SK-N-SH treated with all-trans-retinoic acid at 6 μM for 48 hours (cell line): ENCODE measurements around the gene CHRD.

Experiments
- ATAC-seq: fragments of 200-7000 bp; cut with Tn5 transposase; 3 replicates; pipeline ENCODE4 v1.9.1; 2020; ENCODE audit warnings: mild to moderate bottlenecking, moderate library complexity
- ARNTL ChIP-seq: fragments of 450-650 bp; formaldehyde crosslinking; IDR thresholded peaks from 2 replicates; pipeline ENCODE4 v1.5.0; 2020; ENCODE audit warnings: low read depth, mild to moderate bottlenecking, moderate library complexity, borderline replicate concordance
- BACH2 ChIP-seq: fragments of 250-450 bp; sonication (Bioruptor Pico); IDR thresholded peaks from 2 replicates; pipeline ENCODE4 v1.9.0; 2021; ENCODE audit warnings: mild to moderate bottlenecking, borderline replicate concordance
- CREB5 ChIP-seq: fragments of 250-450 bp; sonication (Bioruptor Pico); IDR thresholded peaks from 2 replicates; pipeline ENCODE4 v1.5.1; 2020; ENCODE audit warnings: low read depth, mild to moderate bottlenecking, moderate library complexity
- CSDC2 ChIP-seq: fragments of 250-450 bp; sonication (Bioruptor Pico); IDR thresholded peaks from 2 replicates; pipeline ENCODE4 v1.5.0; 2020; ENCODE audit warnings: mild to moderate bottlenecking, moderate library complexity
- CSRNP3 ChIP-seq: fragments of 250-450 bp; sonication (Bioruptor Pico); IDR thresholded peaks from 2 replicates; pipeline ENCODE4 v1.5.1; 2021; ENCODE audit warnings: mild to moderate bottlenecking, moderate library complexity
- ESRRG ChIP-seq: fragments of 250-450 bp; sonication (Bioruptor Pico); IDR thresholded peaks from 2 replicates; pipeline ENCODE4 v1.6.1; 2021; ENCODE audit warnings: mild to moderate bottlenecking
- GLIS3 ChIP-seq: fragments of 250-450 bp; sonication (Bioruptor Pico); IDR thresholded peaks from 2 replicates; pipeline ENCODE4 v1.5.0; 2020; ENCODE audit warnings: mild to moderate bottlenecking, moderate library complexity
- ISL1 ChIP-seq: fragments of 250-450 bp; sonication (Bioruptor Pico); IDR thresholded peaks from 2 replicates; pipeline ENCODE4 v2.1.2; 2022; ENCODE audit warnings: mild to moderate bottlenecking, moderate library complexity
- OSR1 ChIP-seq: fragments of 250-450 bp; sonication (Bioruptor Pico); IDR thresholded peaks from 2 replicates; pipeline ENCODE4 v1.8.0; 2022; ENCODE audit warnings: moderate library complexity, mild to moderate bottlenecking, inconsistent platforms
- POU6F1 ChIP-seq: fragments of 250-450 bp; sonication (Bioruptor Pico); IDR thresholded peaks from 2 replicates; pipeline ENCODE4 v1.8.0; 2021; ENCODE audit warnings: low read depth, mild to moderate bottlenecking, moderate library complexity, borderline replicate concordance
- PPARA ChIP-seq: fragments of 250-450 bp; sonication (Bioruptor Pico); IDR thresholded peaks from 2 replicates; pipeline ENCODE4 v1.5.0; 2020; ENCODE audit warnings: mild to moderate bottlenecking, borderline replicate concordance
- RARB ChIP-seq: fragments of 250-450 bp; sonication (Bioruptor Pico); IDR thresholded peaks from 2 replicates; pipeline ENCODE4 v1.8.0; 2021; ENCODE audit warnings: mild to moderate bottlenecking, moderate library complexity
- SNAI2 ChIP-seq: fragments of 250-450 bp; sonication (Bioruptor Pico); IDR thresholded peaks from 2 replicates; pipeline ENCODE4 v1.5.0; 2020; ENCODE audit warnings: mild to moderate bottlenecking, moderate library complexity
- TCF4 ChIP-seq: fragments of 250-450 bp; sonication (Bioruptor Pico); IDR thresholded peaks from 2 replicates; pipeline ENCODE4 v1.8.0; 2021; ENCODE audit warnings: mild to moderate bottlenecking, moderate library complexity, borderline replicate concordance
- TOX ChIP-seq: fragments of 250-450 bp; sonication (Bioruptor Pico); IDR thresholded peaks from 2 replicates; pipeline ENCODE4 v1.8.0; 2021; ENCODE audit warnings: mild to moderate bottlenecking, moderate library complexity, borderline replicate concordance
- ZC3H10 ChIP-seq: fragments of 250-450 bp; sonication (Bioruptor Pico); IDR thresholded peaks from 2 replicates; pipeline ENCODE4 v1.5.1; 2021; ENCODE audit warnings: mild to moderate bottlenecking, moderate library complexity
- ZFP3 ChIP-seq: fragments of 250-450 bp; sonication (Bioruptor Pico); IDR thresholded peaks from 2 replicates; pipeline ENCODE4 v1.5.0; 2020; ENCODE audit warnings: mild to moderate bottlenecking, moderate library complexity
- ZFP30 ChIP-seq: fragments of 450-650 bp; formaldehyde crosslinking; IDR thresholded peaks from 2 replicates; pipeline ENCODE4 v1.5.0; 2022; ENCODE audit warnings: mild to moderate bottlenecking, moderate library complexity
- ZNF565 ChIP-seq: fragments of 450-650 bp; formaldehyde crosslinking; conservative IDR thresholded peaks from 2 replicates; pipeline ENCODE4 v1.5.0; 2020; ENCODE audit warnings: low read depth, mild to moderate bottlenecking, moderate library complexity
- ZNF70 ChIP-seq: fragments of 450-650 bp; formaldehyde crosslinking; IDR thresholded peaks from 2 replicates; pipeline ENCODE4 v1.5.0; 2020; ENCODE audit warnings: mild to moderate bottlenecking, moderate library complexity
- TF ChIP-seq, protein P1 (sequence below): fragments of 250-450 bp; sonication (Bioruptor Pico); IDR thresholded peaks from 2 replicates; pipeline ENCODE4 v1.8.0; 2020; ENCODE audit warnings: mild to moderate bottlenecking, moderate library complexity, borderline replicate concordance

The CHRD gene

DNA sequence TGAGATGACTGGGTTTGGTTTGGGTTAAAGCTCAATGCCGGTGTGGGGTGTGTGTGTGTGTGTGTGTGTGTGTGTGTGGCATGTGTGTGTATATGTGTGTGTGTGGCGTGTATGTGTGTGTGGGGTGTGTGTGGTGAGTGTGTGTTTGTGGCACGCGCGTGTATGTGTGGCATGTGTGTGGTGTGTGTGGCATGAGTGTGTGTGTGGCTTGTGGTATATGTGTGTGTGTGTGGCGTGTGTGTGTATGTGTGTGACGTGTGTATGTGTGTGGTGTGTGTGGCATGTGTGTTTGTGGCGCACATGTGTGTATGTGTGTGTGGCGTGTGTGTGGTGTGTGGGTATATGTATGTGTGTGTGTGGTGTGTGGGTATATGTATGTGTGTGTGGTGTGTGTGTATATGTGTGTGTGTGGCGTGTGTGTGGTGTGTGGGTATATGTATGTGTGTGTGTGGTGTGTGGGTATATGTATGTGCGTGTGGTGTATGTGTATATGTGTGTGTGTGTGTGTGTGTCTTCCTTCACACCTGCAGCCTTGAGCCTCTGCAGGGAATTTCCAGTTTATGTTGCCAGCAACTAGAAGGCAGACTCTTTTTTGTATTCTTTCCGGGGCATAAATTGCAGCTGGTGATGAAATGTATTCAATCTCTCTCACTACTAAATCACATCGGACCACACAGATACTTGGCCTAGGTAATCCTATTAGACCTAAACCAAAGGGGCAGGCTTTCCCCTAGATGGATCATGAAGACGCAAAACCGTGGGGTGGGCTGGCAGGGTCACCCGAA is 34.8 kb downstream of the CHRD start:
- ATAC-seq = no peak
- no peak for TF ChIP-seq SNAI2 (CRISPR knock-in tag)

- ATAC-seq = no peak
- no peak for TF ChIP-seq BACH2
- TF ChIP-seq TCF4 = no peak
- no peak for TF ChIP-seq ZC3H10
- no peak for TF ChIP-seq CREB5 (CRISPR knock-in tag)
- TF ChIP-seq, all 23 proteins: peak for 0
Observed at GRCh38 chr3:184415203-184415490, 35.3 kb downstream of the CHRD start.

- no peak for TF ChIP-seq ESRRG (CRISPR knock-in tag)
- no peak for TF ChIP-seq BACH2
- TF ChIP-seq POU6F1 (CRISPR knock-in tag) = no peak
- TF ChIP-seq SNAI2 (CRISPR knock-in tag) = no peak
- no peak for TF ChIP-seq TOX (CRISPR knock-in tag)
- no peak for TF ChIP-seq CSRNP3
- TF ChIP-seq ZNF70 (CRISPR knock-in tag) = no peak
- TF ChIP-seq, protein P1, sequence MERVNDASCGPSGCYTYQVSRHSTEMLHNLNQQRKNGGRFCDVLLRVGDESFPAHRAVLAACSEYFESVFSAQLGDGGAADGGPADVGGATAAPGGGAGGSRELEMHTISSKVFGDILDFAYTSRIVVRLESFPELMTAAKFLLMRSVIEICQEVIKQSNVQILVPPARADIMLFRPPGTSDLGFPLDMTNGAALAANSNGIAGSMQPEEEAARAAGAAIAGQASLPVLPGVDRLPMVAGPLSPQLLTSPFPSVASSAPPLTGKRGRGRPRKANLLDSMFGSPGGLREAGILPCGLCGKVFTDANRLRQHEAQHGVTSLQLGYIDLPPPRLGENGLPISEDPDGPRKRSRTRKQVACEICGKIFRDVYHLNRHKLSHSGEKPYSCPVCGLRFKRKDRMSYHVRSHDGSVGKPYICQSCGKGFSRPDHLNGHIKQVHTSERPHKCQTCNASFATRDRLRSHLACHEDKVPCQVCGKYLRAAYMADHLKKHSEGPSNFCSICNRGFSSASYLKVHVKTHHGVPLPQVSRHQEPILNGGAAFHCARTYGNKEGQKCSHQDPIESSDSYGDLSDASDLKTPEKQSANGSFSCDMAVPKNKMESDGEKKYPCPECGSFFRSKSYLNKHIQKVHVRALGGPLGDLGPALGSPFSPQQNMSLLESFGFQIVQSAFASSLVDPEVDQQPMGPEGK (CRISPR knock-in tag) = no peak
- no peak for TF ChIP-seq TCF4
- TF ChIP-seq ARNTL (CRISPR knock-in tag) = no peak
- no peak for TF ChIP-seq PPARA (CRISPR knock-in tag)
- no peak for TF ChIP-seq ISL1 (CRISPR knock-in tag)
- TF ChIP-seq ZFP3 (CRISPR knock-in tag) = no peak
- no peak for TF ChIP-seq OSR1
- no peak for TF ChIP-seq ZC3H10
- TF ChIP-seq CSDC2 (CRISPR knock-in tag) = no peak
- no peak for TF ChIP-seq ZFP30 (CRISPR knock-in tag)
- TF ChIP-seq ZNF565 (CRISPR knock-in tag) = no peak
- TF ChIP-seq GLIS3 (CRISPR knock-in tag) = no peak
- TF ChIP-seq RARB (CRISPR knock-in tag) = no peak
- peak; percentile 99 for ATAC-seq
Observed at GRCh38 chr3:184417619-184418327, 37.9 kb downstream of the CHRD start.

DNA sequence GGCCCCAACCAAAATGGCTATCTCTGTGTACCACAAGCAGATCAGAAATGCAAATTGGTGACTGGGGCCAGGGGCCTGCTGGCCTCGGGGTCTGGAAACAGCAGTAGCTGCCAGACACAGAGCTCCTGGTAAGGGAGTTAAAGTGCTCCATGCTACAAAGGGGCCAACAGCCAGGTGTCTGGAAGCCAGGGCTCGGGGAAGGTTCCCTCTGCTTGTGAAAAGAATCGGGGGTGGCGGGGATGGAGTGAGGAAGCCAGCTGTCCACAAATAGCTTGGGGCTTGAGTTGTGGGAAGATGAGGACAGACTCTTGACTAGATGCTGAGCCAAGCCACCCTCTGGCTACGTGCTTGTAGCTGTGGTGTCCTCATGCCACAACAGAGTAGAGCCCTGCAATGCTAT is 39.3 kb downstream of the CHRD start:
- no peak for ATAC-seq

More for the DNA sequence above, 39.3 kb downstream of the CHRD start:
- TF ChIP-seq PPARA (CRISPR knock-in tag) = no peak
- TF ChIP-seq RARB (CRISPR knock-in tag) = no peak
- no peak for TF ChIP-seq GLIS3 (CRISPR knock-in tag)
- no peak for TF ChIP-seq CSRNP3
- TF ChIP-seq OSR1 = no peak
